ENCODE measurements around the gene TMEM190. TPM values are rescaled to one million over a fixed set of nuclear protein-coding genes. Genes with fewer than 3 reads are reported as not detected.
A peak's percentile ranks its signal among the peaks of the same experiment; 100 is the strongest.
"Not testable (repeated sequence)": the region's sequence is repeated elsewhere in the genome, so short reads cannot be mapped to it uniquely, and the experiment has no call there.

The TMEM190 gene
- total and polyA plus RNA-seq, 5 donors from 2014 or later: not detected

DNA sequence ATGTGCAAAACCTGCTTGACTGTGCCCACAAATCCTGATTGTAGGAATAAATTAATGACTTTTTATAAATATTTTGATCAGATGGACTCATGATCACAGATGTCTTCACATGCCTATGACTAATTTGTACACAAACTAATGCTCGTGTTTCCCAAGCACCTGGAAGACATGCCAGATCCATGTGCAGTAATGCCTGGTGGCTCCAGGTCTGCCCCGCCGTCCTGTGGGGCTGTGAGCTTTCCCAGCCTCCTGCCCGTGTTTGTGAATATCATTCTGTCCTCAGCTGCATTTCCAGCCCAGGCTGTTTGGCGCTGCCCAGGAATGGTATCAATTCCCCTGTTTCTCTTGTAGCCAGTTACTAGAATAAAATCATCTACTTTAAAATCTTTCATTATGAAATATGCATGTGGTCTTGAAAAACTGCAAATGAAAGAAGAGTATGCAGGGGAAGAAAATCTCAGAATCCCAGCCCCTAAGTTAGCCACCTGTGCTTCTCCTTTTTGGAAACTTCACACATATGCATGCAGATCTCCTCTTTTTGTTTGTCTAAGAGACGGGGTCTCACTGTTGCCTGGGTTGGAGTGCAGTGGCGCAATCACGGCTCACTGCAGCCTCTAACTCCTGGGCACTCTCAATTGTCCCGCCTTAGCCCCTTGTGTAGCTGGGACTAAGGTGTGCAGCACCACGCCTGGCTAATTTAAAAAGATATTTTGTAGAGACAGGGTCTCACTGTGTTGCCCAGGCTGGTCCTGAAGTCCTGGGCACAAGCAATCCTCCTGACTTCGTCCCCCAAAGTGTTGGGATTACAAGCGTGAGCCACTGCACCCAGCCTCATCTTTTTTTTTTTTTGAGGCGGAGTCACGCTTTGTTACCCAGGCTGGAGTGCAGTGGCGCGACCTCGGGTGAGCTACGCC, 15.3 kb downstream of the TMEM190 start:
- H3K27me3 Mint-ChIP-seq: no peaks in the 10 kb centered on the region
- peaks cover 5 to 51% (median 25%) of the 10 kb centered on the region in 4 donors for H3K4me1 Mint-ChIP-seq
- H3K36me3 ChIP-seq (ENCODE audit: control insufficient read depth, insufficient read depth, low read length): peaks cover 39% of the 10 kb centered on the region
- H3K4me3 Mint-ChIP-seq: peak overlapping the region in 2 of 4 donors; percentile 27 to 60
- H3K4me1 ChIP-seq (ENCODE audit: control insufficient read depth, insufficient read depth, low read length, poor library complexity, severe bottlenecking): peaks cover 29% of the 10 kb centered on the region
- no peaks in the 10 kb centered on the region for H3K9me3 ChIP-seq (ENCODE audit: control insufficient read depth in 2 of 2, low read length in 2 of 2)
- H3K27ac Mint-ChIP-seq: peak overlapping the region in 1 of 3 donors; percentile 52
- H3K9me3 Mint-ChIP-seq: no peaks in the 10 kb centered on the region
- H3K4me3 ChIP-seq (ENCODE audit: low read depth, low read length): no peak overlapping the region
- ATAC-seq (ENCODE audit: low read depth in 2 of 2) (no peak), DNase-seq (no peak)
- no peaks in the 10 kb centered on the region for H3K27me3 ChIP-seq (ENCODE audit: control insufficient read depth, insufficient read depth, low read length)
- peaks cover 19% of the 10 kb centered on the region for H3K36me3 Mint-ChIP-seq
- H3K27ac ChIP-seq (ENCODE audit: insufficient read depth, low read length, poor library complexity, severe bottlenecking): no peak overlapping the region

DNA sequence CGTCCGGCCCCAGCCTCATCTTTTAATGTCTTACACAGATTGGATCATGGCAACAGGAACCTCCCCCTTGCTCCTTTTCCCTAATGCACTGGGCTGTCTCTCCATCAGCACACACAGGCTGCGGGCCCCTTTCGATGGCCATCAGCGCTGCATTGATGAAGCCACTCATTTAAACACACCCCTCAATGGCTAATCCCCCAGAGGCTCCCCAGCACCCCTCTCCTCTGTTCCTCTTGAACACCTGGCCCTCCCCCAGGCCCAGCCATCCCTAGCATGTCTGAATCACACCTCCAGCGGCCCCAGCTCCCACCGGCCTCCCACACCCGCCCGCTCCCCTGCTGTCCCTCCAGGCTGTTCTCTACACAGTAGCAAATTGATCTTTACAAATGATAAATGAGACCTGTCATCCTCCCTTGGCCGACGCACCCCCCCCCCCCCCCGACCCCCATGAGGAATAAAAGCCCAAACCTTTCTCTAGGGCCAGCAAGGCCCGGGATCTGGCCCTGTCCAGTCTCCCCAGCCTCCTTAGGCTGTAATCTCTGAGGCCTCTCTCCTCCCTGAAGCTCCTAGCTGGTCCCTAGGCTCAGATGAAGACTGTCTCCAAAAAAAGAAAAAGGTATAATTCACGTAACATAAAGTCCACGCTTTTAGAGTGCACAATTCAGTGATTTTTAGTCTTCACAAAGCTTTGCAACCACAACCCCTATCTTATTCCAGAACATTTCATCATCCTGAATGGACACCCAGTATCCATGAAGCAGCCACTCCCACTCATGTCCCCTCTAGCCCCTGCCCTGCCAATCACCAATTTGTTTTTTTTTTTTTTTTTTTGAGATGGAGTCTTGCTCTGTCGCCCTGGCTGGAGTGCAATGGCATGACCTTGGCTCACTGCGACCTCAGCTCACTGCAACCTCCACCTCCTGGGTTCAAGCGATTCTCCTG, 16.5 kb downstream of the TMEM190 start:
- H3K4me3 ChIP-seq (ENCODE audit: low read depth, low read length): no peak overlapping the region
- H3K36me3 Mint-ChIP-seq: peaks cover 19% of the 10 kb centered on the region
- no peaks in the 10 kb centered on the region for H3K27me3 Mint-ChIP-seq
- H3K4me1 Mint-ChIP-seq: peaks cover 7 to 41% (median 23%) of the 10 kb centered on the region in 4 donors
- no peaks in the 10 kb centered on the region for H3K27me3 ChIP-seq (ENCODE audit: control insufficient read depth, insufficient read depth, low read length)
- no peak overlapping the region for H3K27ac ChIP-seq (ENCODE audit: insufficient read depth, low read length, poor library complexity, severe bottlenecking)
- H3K4me1 ChIP-seq (ENCODE audit: control insufficient read depth, insufficient read depth, low read length, poor library complexity, severe bottlenecking): peaks cover 17% of the 10 kb centered on the region
- H3K4me3 Mint-ChIP-seq: peak overlapping the region in 1 of 4 donors; percentile 54
- peak overlapping the region in 2 of 3 donors; percentile 62 to 80 for H3K27ac Mint-ChIP-seq
- H3K36me3 ChIP-seq (ENCODE audit: control insufficient read depth, insufficient read depth, low read length): peaks cover 29% of the 10 kb centered on the region
- H3K9me3 Mint-ChIP-seq: no peaks in the 10 kb centered on the region
- DNase-seq (no peak), ATAC-seq (ENCODE audit: low read depth in 2 of 2) (no peak)
- H3K9me3 ChIP-seq (ENCODE audit: control insufficient read depth in 2 of 2, low read length in 2 of 2): no peaks in the 10 kb centered on the region

DNA sequence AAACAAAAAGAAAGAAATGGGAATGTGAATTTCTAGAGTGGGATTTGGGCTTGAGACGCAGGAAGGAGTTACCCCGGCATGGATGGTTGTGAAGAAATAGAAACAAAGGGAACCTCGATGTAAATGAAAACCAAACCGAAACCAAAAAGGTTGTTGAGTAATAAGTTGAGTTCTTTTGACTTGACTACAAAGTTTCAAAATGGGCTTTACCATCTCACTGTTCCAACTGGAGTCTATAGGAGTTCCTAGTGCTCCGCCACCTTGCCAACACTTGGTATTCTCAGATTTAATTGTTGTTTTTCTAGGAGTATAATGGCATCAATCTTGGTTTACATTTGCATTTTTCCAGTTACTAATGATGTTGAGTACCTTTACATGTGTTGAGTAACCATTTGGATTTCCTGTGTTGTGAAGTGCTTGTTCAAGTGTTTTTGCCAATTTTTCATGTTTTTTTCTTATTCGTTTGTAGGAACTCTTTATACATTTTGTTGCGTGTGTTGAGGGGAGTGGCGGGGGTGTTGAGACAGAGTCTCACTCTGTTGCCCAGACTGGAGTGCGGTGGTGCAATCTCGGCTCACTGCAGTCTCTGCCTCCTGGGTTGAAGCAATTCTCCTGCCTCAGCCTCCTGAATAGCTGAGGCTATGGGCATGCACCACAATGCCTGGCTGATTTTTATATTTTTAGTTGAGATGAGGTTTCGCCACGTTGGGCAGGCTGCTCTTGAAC, 21.7 kb downstream of the TMEM190 start:
- no peak for ATAC-seq (ENCODE audit: low read depth in 2 of 2)
- Mint-ChIP-seq H3K36me3 (peaks cover 12% of the 10 kb centered on the region), H3K9me3 (no peaks in the 10 kb centered on the region), H3K4me3 (peak overlapping the region in 2 of 4 donors; percentile 29 to 51), H3K27me3 (no peaks in the 10 kb centered on the region), H3K27ac (no peak overlapping the region), H3K4me1 (peaks cover 7 to 10% (median 9%) of the 10 kb centered on the region in 4 donors)
- Histone ChIP-seq H3K9me3 (ENCODE audit: control insufficient read depth in 2 of 2, low read length in 2 of 2) (no peaks in the 10 kb centered on the region), H3K4me1 (ENCODE audit: control insufficient read depth, insufficient read depth, low read length, poor library complexity, severe bottlenecking) (peaks cover 7% of the 10 kb centered on the region), H3K4me3 (ENCODE audit: low read depth, low read length) (peak overlapping the region; percentile 52), H3K27ac (ENCODE audit: insufficient read depth, low read length, poor library complexity, severe bottlenecking) (no peak overlapping the region), H3K27me3 (ENCODE audit: control insufficient read depth, insufficient read depth, low read length) (no peaks in the 10 kb centered on the region), H3K36me3 (ENCODE audit: control insufficient read depth, insufficient read depth, low read length) (peaks cover 28% of the 10 kb centered on the region)
- DNase-seq: peak in 1 of 3 donors; percentile 44

GRCh38 chr19:55400281-55401087, 23.9 kb downstream of the TMEM190 start:
- peaks cover 13% of the 10 kb centered on the region for H3K36me3 Mint-ChIP-seq
- H3K4me1 ChIP-seq (ENCODE audit: control insufficient read depth, insufficient read depth, low read length, poor library complexity, severe bottlenecking): peaks cover 8% of the 10 kb centered on the region
- ATAC-seq (ENCODE audit: low read depth in 2 of 2) (no peak), DNase-seq (no peak)
- H3K36me3 ChIP-seq (ENCODE audit: control insufficient read depth, insufficient read depth, low read length): peaks cover 30% of the 10 kb centered on the region
- no peaks in the 10 kb centered on the region for H3K27me3 ChIP-seq (ENCODE audit: control insufficient read depth, insufficient read depth, low read length)
- H3K4me1 Mint-ChIP-seq: peaks cover 7 to 19% (median 11%) of the 10 kb centered on the region in 4 donors
- peak overlapping the region in 1 of 4 donors; percentile 41 for H3K4me3 Mint-ChIP-seq
- no peak overlapping the region for H3K4me3 ChIP-seq (ENCODE audit: low read depth, low read length)
- H3K27me3 Mint-ChIP-seq: peaks cover under 1% of the 10 kb centered on the region
- no peaks in the 10 kb centered on the region for H3K9me3 ChIP-seq (ENCODE audit: control insufficient read depth in 2 of 2, low read length in 2 of 2)
- no peak overlapping the region for H3K27ac ChIP-seq (ENCODE audit: insufficient read depth, low read length, poor library complexity, severe bottlenecking)
- H3K27ac Mint-ChIP-seq: no peak overlapping the region
- H3K9me3 Mint-ChIP-seq: no peaks in the 10 kb centered on the region

GRCh38 chr19:55401390-55401789, 24.8 kb downstream of the TMEM190 start:
- not testable (repeated sequence) for H3K27me3 Mint-ChIP-seq; H3K27ac Mint-ChIP-seq; H3K9me3 ChIP-seq (ENCODE audit: control insufficient read depth in 2 of 2, low read length in 2 of 2); H3K4me3 Mint-ChIP-seq; H3K9me3 Mint-ChIP-seq; DNase-seq; H3K27me3 ChIP-seq (ENCODE audit: control insufficient read depth, insufficient read depth, low read length); H3K27ac ChIP-seq (ENCODE audit: insufficient read depth, low read length, poor library complexity, severe bottlenecking); ATAC-seq (ENCODE audit: low read depth in 2 of 2); H3K4me3 ChIP-seq (ENCODE audit: low read depth, low read length)
- Histone ChIP-seq H3K36me3 (ENCODE audit: control insufficient read depth, insufficient read depth, low read length) (peaks cover 30% of the 10 kb centered on the region), H3K4me1 (ENCODE audit: control insufficient read depth, insufficient read depth, low read length, poor library complexity, severe bottlenecking) (peaks cover 17% of the 10 kb centered on the region)
- H3K36me3 Mint-ChIP-seq: peaks cover 22% of the 10 kb centered on the region
- peaks cover 14 to 28% (median 20%) of the 10 kb centered on the region in 4 donors for H3K4me1 Mint-ChIP-seq

DNA sequence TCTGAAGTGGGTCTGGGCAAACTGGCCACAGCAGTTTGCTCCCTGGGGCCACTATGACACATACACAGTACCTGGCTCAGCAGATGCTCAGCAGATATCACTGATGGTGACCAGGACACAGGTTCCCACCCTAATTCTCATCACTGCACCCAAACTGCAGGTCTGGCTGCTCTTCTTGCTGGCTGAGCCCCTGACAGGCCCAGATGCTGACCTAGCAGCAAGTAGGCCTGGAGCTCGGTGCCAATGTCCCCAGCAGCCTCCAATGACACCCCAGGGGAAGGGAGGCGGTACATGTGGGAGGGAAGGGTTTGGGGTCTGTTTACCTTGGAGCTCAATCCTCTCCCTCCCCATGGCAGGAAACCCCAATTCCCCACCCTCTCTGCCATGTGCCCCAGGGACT, 25.9 kb downstream of the TMEM190 start:
- H3K36me3 ChIP-seq (ENCODE audit: control insufficient read depth, insufficient read depth, low read length): peaks cover 30% of the 10 kb centered on the region
- no peaks in the 10 kb centered on the region for H3K27me3 ChIP-seq (ENCODE audit: control insufficient read depth, insufficient read depth, low read length)
- H3K4me1 ChIP-seq (ENCODE audit: control insufficient read depth, insufficient read depth, low read length, poor library complexity, severe bottlenecking): peaks cover 27% of the 10 kb centered on the region
- no peak overlapping the region for H3K27ac ChIP-seq (ENCODE audit: insufficient read depth, low read length, poor library complexity, severe bottlenecking)
- Mint-ChIP-seq H3K27me3 (peaks cover 5% of the 10 kb centered on the region), H3K36me3 (peaks cover 23% of the 10 kb centered on the region), H3K9me3 (no peaks in the 10 kb centered on the region), H3K27ac (no peak overlapping the region), H3K4me1 (peaks cover 17 to 34% (median 25%) of the 10 kb centered on the region in 4 donors), H3K4me3 (peak overlapping the region in 1 of 4 donors; percentile 38)
- H3K9me3 ChIP-seq (ENCODE audit: control insufficient read depth in 2 of 2, low read length in 2 of 2): no peaks in the 10 kb centered on the region
- DNase-seq: no peak
- no peak overlapping the region for H3K4me3 ChIP-seq (ENCODE audit: low read depth, low read length)
- ATAC-seq (ENCODE audit: low read depth in 2 of 2): no peak

Measured in CD4-positive, CD25-positive, alpha-beta regulatory T cell (primary cell).